ENCODE data around the gene CDH23.

CDH23 gene

GRCh38 chr10:71816421-71816851 lies 419.7 kb downstream of the CDH23 start:
- CTCF ChIA-PET, result interaction anchor here (0.5 kb wide), 1 partner anchor 158 kb away, joined by 4 read pairs; no protein-coding TSS in a partner anchor
- H3K27ac ChIP-seq, result peak overlapping the region; percentile 9
- TF ChIP-seq CTCF (conservative IDR thresholded peaks at IDR 0.05; ENCODE audit: low read depth), result no peak
- DNase-seq (ENCODE audit: low spot score), result no peak
- POLR2A ChIA-PET (ENCODE audit: low non-redundant PET), result no interaction called here

GRCh38 chr10:71816936-71817618 lies 420.4 kb downstream of the CDH23 start:
- no peak for DNase-seq (ENCODE audit: low spot score)
- CTCF ChIA-PET, result no interaction called here
- POLR2A ChIA-PET (ENCODE audit: low non-redundant PET), result no interaction called here
- no peak for TF ChIP-seq CTCF (conservative IDR thresholded peaks at IDR 0.05; ENCODE audit: low read depth)
- H3K27ac ChIP-seq, result peak overlapping the region; percentile 34

- POLR2A ChIA-PET (ENCODE audit: low non-redundant PET), result no interaction called here
- CTCF ChIA-PET, result interaction anchor here (0.6 to 1.7 kb wide), 3 partner anchors 78 to 121 kb away, joined by 3 to 9 read pairs (median 4); no protein-coding TSS in a partner anchor
- H3K27ac ChIP-seq, result peak overlapping the region; percentile 34
- no peak for TF ChIP-seq CTCF (conservative IDR thresholded peaks at IDR 0.05; ENCODE audit: low read depth)
- DNase-seq (ENCODE audit: low spot score), result no peak
Measured at GRCh38 chr10:71817831-71818655, 421.3 kb downstream of the CDH23 start.

DNA sequence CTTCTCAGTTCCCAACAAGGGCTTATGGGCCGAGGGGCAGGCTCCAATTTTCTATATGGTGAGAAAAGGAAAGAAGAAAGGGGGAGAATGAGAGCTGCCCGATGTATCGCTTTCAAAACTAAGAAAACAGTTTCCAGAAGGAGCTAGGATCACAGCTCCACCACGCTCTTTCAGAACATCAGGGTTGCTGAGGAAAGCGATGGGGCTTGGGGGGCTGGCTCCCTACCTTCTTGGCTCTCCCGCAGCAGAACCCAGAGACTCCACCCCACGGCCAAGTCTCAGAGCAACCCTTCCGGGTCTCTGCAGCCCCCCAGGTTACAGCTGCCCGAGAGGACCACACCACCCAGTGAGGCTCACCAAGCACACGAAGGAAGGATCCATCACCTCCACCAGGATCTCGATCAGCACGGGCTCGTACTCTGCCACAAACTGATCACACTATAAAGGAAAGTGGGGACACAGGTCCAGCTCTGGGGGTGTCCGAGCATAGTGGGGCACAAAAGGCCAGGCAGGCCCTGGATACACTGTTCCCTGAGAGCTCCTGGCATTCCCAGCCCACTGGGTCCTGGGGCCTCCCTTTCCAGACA lies 422.0 kb downstream of the CDH23 start:
- ChIA-PET CTCF (interaction anchor here (0.6 to 1.7 kb wide), 4 partner anchors 78 to 1703 kb away, joined by 3 to 9 read pairs (median 4); no protein-coding TSS in a partner anchor), POLR2A (ENCODE audit: low non-redundant PET) (no interaction called here)
- no peak for DNase-seq (ENCODE audit: low spot score)
- no peak for TF ChIP-seq CTCF (conservative IDR thresholded peaks at IDR 0.05; ENCODE audit: low read depth)
- H3K27ac ChIP-seq, result peak overlapping the region; percentile 34; the same call in 1 of the 2 replicates

- ChIA-PET POLR2A (ENCODE audit: low non-redundant PET) (no interaction called here), CTCF (interaction anchor here (0.6 to 1.7 kb wide), 2 partner anchors 77 to 1134 kb away, joined by 4 to 9 read pairs; no protein-coding TSS in a partner anchor)
- no peak for TF ChIP-seq CTCF (conservative IDR thresholded peaks at IDR 0.05; ENCODE audit: low read depth)
- peak overlapping the region; percentile 34; the same call in 1 of the 2 replicates for H3K27ac ChIP-seq
- DNase-seq (ENCODE audit: low spot score), result no peak
Measured at GRCh38 chr10:71819441-71819861, 422.7 kb downstream of the CDH23 start.

- no peak for DNase-seq (ENCODE audit: low spot score)
- CTCF ChIA-PET, result interaction anchor here (1.7 kb wide), 1 partner anchor 76 kb away, joined by 9 read pairs; no protein-coding TSS in a partner anchor
- TF ChIP-seq CTCF (conservative IDR thresholded peaks at IDR 0.05; ENCODE audit: low read depth), result no peak
- POLR2A ChIA-PET (ENCODE audit: low non-redundant PET), result no interaction called here
- H3K27ac ChIP-seq, result no peak overlapping the region
Measured at GRCh38 chr10:71819985-71820384, 423.3 kb downstream of the CDH23 start.

All from RWPE1 (cell line).